Measurements from ENCODE around the gene ABCC9.
A peak's percentile ranks its signal among the peaks of the same experiment; 100 is the strongest.

The ABCC9 gene

GRCh38 chr12:21971344-21971743 lies 30.1 kb upstream of the ABCC9 start:
- TF ChIP-seq CTCF (IDR thresholded peaks at IDR 0.05; ENCODE audit: low read depth, low read length) = no peak
- H3K27ac ChIP-seq = no peak overlapping the region
- DNase-seq = no peak

GRCh38 chr12:21962821-21963220 lies 21.6 kb upstream of the ABCC9 start:
- Histone ChIP-seq H3K9me3 (ENCODE audit: severe bottlenecking) (no peaks in the 10 kb centered on the region), H3K4me3 (ENCODE audit: low read depth, low read length) (no peak overlapping the region), H3K27me3 (ENCODE audit: insufficient read depth, low read depth, severe bottlenecking) (no peaks in the 10 kb centered on the region), H3K36me3 (no peaks in the 10 kb centered on the region), H3K27ac (no peak overlapping the region)
- DNase-seq = peak; percentile 9
- peak; percentile 51 for TF ChIP-seq CTCF (IDR thresholded peaks at IDR 0.05; ENCODE audit: low read depth, low read length)

More at GRCh38 chr12:21971344-21971743, 30.1 kb upstream of the ABCC9 start:
- Histone ChIP-seq H3K4me3 (ENCODE audit: low read depth, low read length) (no peak overlapping the region), H3K9me3 (ENCODE audit: severe bottlenecking) (no peaks in the 10 kb centered on the region), H3K27me3 (ENCODE audit: insufficient read depth, low read depth, severe bottlenecking) (no peaks in the 10 kb centered on the region), H3K36me3 (no peaks in the 10 kb centered on the region)

- Histone ChIP-seq H3K27me3 (ENCODE audit: insufficient read depth, low read depth, severe bottlenecking) (no peaks in the 10 kb centered on the region), H3K27ac (no peak overlapping the region), H3K9me3 (ENCODE audit: severe bottlenecking) (no peaks in the 10 kb centered on the region), H3K36me3 (no peaks in the 10 kb centered on the region), H3K4me3 (ENCODE audit: low read depth, low read length) (no peak overlapping the region)
- TF ChIP-seq CTCF (IDR thresholded peaks at IDR 0.05; ENCODE audit: low read depth, low read length) = no peak
- DNase-seq = no peak
Measured at GRCh38 chr12:21962236-21962635, 21.0 kb upstream of the ABCC9 start.

- TF ChIP-seq CTCF (IDR thresholded peaks at IDR 0.05; ENCODE audit: low read depth, low read length) = no peak
- H3K36me3 ChIP-seq = no peaks in the 10 kb centered on the region
- DNase-seq = no peak
- no peak overlapping the region for H3K4me3 ChIP-seq (ENCODE audit: low read depth, low read length)
- peaks cover 14% of the 10 kb centered on the region for H3K9me3 ChIP-seq (ENCODE audit: severe bottlenecking)
- H3K27ac ChIP-seq = no peak overlapping the region
- H3K27me3 ChIP-seq (ENCODE audit: insufficient read depth, low read depth, severe bottlenecking) = no peaks in the 10 kb centered on the region
Measured at GRCh38 chr12:21950649-21951048, 9.4 kb upstream of the ABCC9 start.

GRCh38 chr12:21949036-21949435 lies 7.8 kb upstream of the ABCC9 start:
- Histone ChIP-seq H3K9me3 (ENCODE audit: severe bottlenecking) (peaks cover 14% of the 10 kb centered on the region), H3K27me3 (ENCODE audit: insufficient read depth, low read depth, severe bottlenecking) (no peaks in the 10 kb centered on the region), H3K4me3 (ENCODE audit: low read depth, low read length) (no peak overlapping the region), H3K27ac (no peak overlapping the region), H3K36me3 (no peaks in the 10 kb centered on the region)
- DNase-seq = no peak
- no peak for TF ChIP-seq CTCF (IDR thresholded peaks at IDR 0.05; ENCODE audit: low read depth, low read length)

GRCh38 chr12:21946983-21947382 lies 5.8 kb upstream of the ABCC9 start:
- Histone ChIP-seq H3K4me3 (ENCODE audit: low read depth, low read length) (no peak overlapping the region), H3K27ac (no peak overlapping the region), H3K27me3 (ENCODE audit: insufficient read depth, low read depth, severe bottlenecking) (no peaks in the 10 kb centered on the region), H3K36me3 (no peaks in the 10 kb centered on the region), H3K9me3 (ENCODE audit: severe bottlenecking) (peaks cover 14% of the 10 kb centered on the region)
- TF ChIP-seq CTCF (IDR thresholded peaks at IDR 0.05; ENCODE audit: low read depth, low read length) = no peak
- no peak for DNase-seq
